Smooth muscle cell (in vitro differentiated cells): Measurements from ENCODE around the gene RXFP1. TPM values are rescaled to one million over a fixed set of nuclear protein-coding genes. Genes with fewer than 3 reads are reported as not detected.

Experiments
- DNase-seq: peaks from one replicate; lab custom pipeline; 2025; ENCODE audit not compliant: unreplicated experiment; lab: John Stamatoyannopoulos, UW
- H2AFZ ChIP-seq: fragments of 200-600 bp; sonication (generic); 2 replicates; pipeline ENCODE4 v1.6.0; 2016; ENCODE audit warnings: antibody characterized with exemption, low read depth, mild to moderate bottlenecking
- H3F3A ChIP-seq: fragments of 200-600 bp; sonication (generic); 2 replicates; pipeline ENCODE4 v1.6.0; 2017; ENCODE audit warnings: antibody characterized with exemption, low read depth
- H3K27ac ChIP-seq: fragments of 200-600 bp; sonication (generic); 2 replicates; pipeline ENCODE4 v1.5.1; 2016; ENCODE audit warnings: low read depth, mild to moderate bottlenecking
- H3K27me3 ChIP-seq: fragments of 200-600 bp; sonication (generic); 2 replicates; pipeline ENCODE4 v1.6.1; 2016; ENCODE audit warnings: low read depth, mild to moderate bottlenecking
- H3K36me3 ChIP-seq: fragments of 200-600 bp; sonication (generic); 2 replicates; pipeline ENCODE4 v1.5.1; 2016; ENCODE audit warnings: low read depth
- H3K4me1 ChIP-seq: fragments of 200-600 bp; sonication (generic); 2 replicates; pipeline ENCODE4 v1.5.1; 2016; ENCODE audit warnings: low read depth
- H3K4me2 ChIP-seq: fragments of 200-600 bp; sonication (generic); 2 replicates; pipeline ENCODE4 v1.6.0; 2016; ENCODE audit warnings: mild to moderate bottlenecking
- H3K4me3 ChIP-seq: fragments of 200-600 bp; sonication (generic); 2 replicates; pipeline ENCODE4 v1.5.1; 2016; ENCODE audit warnings: mild to moderate bottlenecking
- H3K79me2 ChIP-seq: fragments of 200-600 bp; sonication (generic); 2 replicates; pipeline ENCODE4 v1.6.0; 2016; ENCODE audit warnings: low read depth, mild to moderate bottlenecking
- H3K9ac ChIP-seq: fragments of 200-600 bp; sonication (generic); 2 replicates; pipeline ENCODE4 v1.6.0; 2016; ENCODE audit warnings: low read depth
- H3K9me3 ChIP-seq: fragments of 200-600 bp; sonication (generic); replicated peaks from 2 replicates; pipeline ENCODE4 v1.5.1; 2016; ENCODE audit warnings: low read depth
- H4K20me1 ChIP-seq: fragments of 200-600 bp; sonication (generic); 2 replicates; pipeline ENCODE4 v1.6.0; 2016; ENCODE audit warnings: low read depth
- WGBS: methylation state at CpG from one replicate; pipeline ENCODE4 v1.1.7; 2016; ENCODE audit warnings: low lambda C conversion rate; 5-methylcytosine and 5-hydroxymethylcytosine counted together
- polyA plus RNA-seq: library from polyadenylated mRNA; unstranded; fragments of >200 nt; fragmentation: Nextera tagmentation; extraction: Ambion mirVana; gene quantifications from 2 replicates; pipeline ENCODE4 v1.2.1, GENCODE V29; 2016
- total RNA-seq: library from RNA; depleted of rRNA; stranded (reverse); fragments of >200 nt; gene quantifications from 2 replicates; pipeline ENCODE4 v1.2.3, GENCODE V29; 2014
- TF ChIP-seq, protein P1 (sequence below): fragments of 200-600 bp; sonication (generic); IDR thresholded peaks from 2 replicates; pipeline ENCODE4 v1.5.1; 2017; ENCODE audit warnings: borderline replicate concordance, mild to moderate bottlenecking, antibody characterized with exemption; ENCODE audit not compliant: insufficient read depth, poor library complexity, severe bottlenecking

Gene RXFP1
- total and polyA plus RNA-seq, 2 experiments from 2014 or later = not detected

DNA sequence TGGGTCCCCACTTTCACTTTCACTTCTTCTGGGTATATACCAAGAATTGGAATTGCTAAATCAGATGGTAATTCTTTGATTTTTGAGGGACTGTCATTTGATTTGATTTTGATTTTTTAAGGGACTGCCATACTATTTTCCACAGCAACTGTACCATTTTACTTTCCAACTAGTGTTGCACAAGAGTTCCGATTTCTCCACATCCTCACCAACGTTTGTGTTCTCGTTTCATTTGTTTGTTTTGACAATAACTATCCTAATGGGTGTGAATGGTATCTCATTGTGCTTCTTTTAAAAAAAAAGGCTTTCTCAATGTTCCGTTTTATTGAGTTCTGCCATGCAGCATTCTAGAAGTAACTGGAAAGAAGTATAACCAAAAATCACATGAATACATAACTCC, 87.4 kb downstream of the RXFP1 start:
- Histone ChIP-seq H3K4me2 (no peak overlapping the region), H4K20me1 (no peaks in the 10 kb centered on the region), H3K27me3 (no peaks in the 10 kb centered on the region), H3K36me3 (no peaks in the 10 kb centered on the region), H3K4me1 (no peaks in the 10 kb centered on the region), H2AFZ (no peak overlapping the region), H3K9ac (no peak overlapping the region), H3K4me3 (no peak overlapping the region), H3K79me2 (no peaks in the 10 kb centered on the region), H3F3A (no peaks in the 10 kb centered on the region), H3K9me3 (no peaks in the 10 kb centered on the region), H3K27ac (no peak overlapping the region)
- 85% methylated on average over 4 of the region's 4 CpGs for WGBS
- DNase-seq = no peak
- TF ChIP-seq, protein P1, sequence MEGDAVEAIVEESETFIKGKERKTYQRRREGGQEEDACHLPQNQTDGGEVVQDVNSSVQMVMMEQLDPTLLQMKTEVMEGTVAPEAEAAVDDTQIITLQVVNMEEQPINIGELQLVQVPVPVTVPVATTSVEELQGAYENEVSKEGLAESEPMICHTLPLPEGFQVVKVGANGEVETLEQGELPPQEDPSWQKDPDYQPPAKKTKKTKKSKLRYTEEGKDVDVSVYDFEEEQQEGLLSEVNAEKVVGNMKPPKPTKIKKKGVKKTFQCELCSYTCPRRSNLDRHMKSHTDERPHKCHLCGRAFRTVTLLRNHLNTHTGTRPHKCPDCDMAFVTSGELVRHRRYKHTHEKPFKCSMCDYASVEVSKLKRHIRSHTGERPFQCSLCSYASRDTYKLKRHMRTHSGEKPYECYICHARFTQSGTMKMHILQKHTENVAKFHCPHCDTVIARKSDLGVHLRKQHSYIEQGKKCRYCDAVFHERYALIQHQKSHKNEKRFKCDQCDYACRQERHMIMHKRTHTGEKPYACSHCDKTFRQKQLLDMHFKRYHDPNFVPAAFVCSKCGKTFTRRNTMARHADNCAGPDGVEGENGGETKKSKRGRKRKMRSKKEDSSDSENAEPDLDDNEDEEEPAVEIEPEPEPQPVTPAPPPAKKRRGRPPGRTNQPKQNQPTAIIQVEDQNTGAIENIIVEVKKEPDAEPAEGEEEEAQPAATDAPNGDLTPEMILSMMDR = no peak

DNA sequence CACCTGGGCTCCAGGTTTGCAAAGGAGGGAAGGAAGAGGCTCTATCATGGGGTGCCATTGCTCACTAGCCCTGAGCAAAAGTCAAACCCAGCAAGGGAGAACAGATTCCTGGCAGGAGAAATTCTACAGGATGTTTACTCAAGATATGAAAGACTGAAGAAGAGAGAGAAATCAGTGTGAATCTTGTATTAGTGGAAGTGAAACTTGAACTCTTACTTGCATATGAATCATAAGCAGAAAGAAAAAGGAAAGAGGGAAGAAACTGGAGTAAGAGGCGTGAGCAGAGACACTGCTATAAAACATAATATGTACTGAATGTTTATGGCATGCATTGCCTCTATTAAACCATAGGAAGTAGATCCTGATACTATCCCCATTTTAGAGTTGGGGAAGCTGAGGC, 89.1 kb downstream of the RXFP1 start:
- TF ChIP-seq, protein P1 = no peak
- H2AFZ ChIP-seq = no peak overlapping the region
- no peaks in the 10 kb centered on the region for H3K79me2 ChIP-seq
- WGBS = 97% methylated on average over 1 of the region's 1 CpG
- no peaks in the 10 kb centered on the region for H3K4me1 ChIP-seq
- no peak overlapping the region for H3K4me3 ChIP-seq
- no peaks in the 10 kb centered on the region for H3K9me3 ChIP-seq
- H3F3A ChIP-seq = no peaks in the 10 kb centered on the region
- DNase-seq = no peak
- no peak overlapping the region for H3K27ac ChIP-seq
- no peak overlapping the region for H3K4me2 ChIP-seq
- H3K9ac ChIP-seq = no peak overlapping the region
- H3K27me3 ChIP-seq = no peaks in the 10 kb centered on the region
- no peaks in the 10 kb centered on the region for H3K36me3 ChIP-seq
- no peaks in the 10 kb centered on the region for H4K20me1 ChIP-seq

DNA sequence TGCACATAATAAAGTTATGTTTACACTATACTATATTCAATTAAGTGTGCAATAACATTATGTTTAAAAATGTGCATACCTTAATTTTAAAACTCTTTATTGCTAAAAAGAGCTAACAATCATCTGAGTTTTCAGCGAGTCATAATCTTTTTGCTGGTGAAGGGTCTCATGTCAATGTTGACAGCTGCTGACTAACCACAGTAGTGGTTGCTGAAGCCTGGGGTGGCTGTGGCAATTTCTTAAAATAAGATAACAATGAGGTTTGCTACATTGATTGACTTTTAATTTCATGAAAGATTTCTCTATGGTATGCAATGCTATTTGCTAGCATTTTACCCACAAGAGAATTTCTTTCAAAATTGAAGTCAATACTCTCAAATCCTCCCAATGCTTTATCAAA, 91.4 kb downstream of the RXFP1 start:
- 93% methylated on average over 1 of the region's 1 CpG for WGBS
- Histone ChIP-seq H3K27ac (no peak overlapping the region), H4K20me1 (no peaks in the 10 kb centered on the region), H3K4me2 (no peak overlapping the region), H3K9me3 (no peaks in the 10 kb centered on the region), H3F3A (no peaks in the 10 kb centered on the region), H3K4me3 (no peak overlapping the region), H3K79me2 (no peaks in the 10 kb centered on the region), H3K36me3 (no peaks in the 10 kb centered on the region), H3K27me3 (no peaks in the 10 kb centered on the region), H3K9ac (no peak overlapping the region), H3K4me1 (no peaks in the 10 kb centered on the region), H2AFZ (no peak overlapping the region)
- DNase-seq = no peak
- TF ChIP-seq, protein P1 = no peak

DNA sequence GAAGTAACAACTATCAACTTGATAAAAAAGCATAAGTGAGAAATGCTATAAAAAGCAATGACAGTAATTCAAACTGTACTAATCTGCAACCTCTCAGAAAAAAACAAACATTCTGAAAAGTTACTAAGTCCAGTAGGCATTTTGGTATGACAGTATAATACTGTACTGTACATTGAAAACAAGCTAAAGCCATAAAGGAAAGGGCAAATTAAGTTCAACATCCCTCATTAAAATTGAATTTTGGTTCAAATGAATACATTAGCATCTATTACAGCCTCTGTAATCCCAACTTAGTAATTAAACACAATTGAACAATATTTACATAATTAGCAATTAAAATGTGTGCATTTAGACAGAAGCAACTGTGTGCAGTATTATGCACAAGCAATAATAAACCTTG, 96.3 kb downstream of the RXFP1 start:
- Histone ChIP-seq H2AFZ (no peak overlapping the region), H3K4me2 (no peak overlapping the region), H3K36me3 (no peaks in the 10 kb centered on the region), H3K4me1 (no peaks in the 10 kb centered on the region), H3K79me2 (no peaks in the 10 kb centered on the region), H3K4me3 (no peak overlapping the region), H3F3A (no peaks in the 10 kb centered on the region), H4K20me1 (no peaks in the 10 kb centered on the region), H3K9me3 (no peaks in the 10 kb centered on the region), H3K9ac (no peak overlapping the region), H3K27ac (no peak overlapping the region), H3K27me3 (no peaks in the 10 kb centered on the region)
- TF ChIP-seq, protein P1 = no peak
- DNase-seq = no peak
